HCT116 (cell line): Measurements from ENCODE around the gene HNF4A. TPM values are rescaled to one million over a fixed set of nuclear protein-coding genes. Genes with fewer than 3 reads are reported as not detected.

Experiments used
- ATAC-seq: fragments of 200-7000 bp; cut with Tn5 transposase; 2 replicates; pipeline ENCODE4 v1.9.1; 2020; ENCODE audit warnings: mild to moderate bottlenecking, moderate library complexity
- BruUV-seq: library from RNA; stranded (reverse); fragments of 400-500 nt; replicated peaks from 2 replicates; lab custom pipeline; 2021; lab: Mats Ljungman, UMichigan
- CTCF ChIA-PET: fragments of 300-600 bp; sonication (Branson Sonifier 250); formaldehyde crosslinking; loops from one replicate; lab custom pipeline; 2021; ENCODE audit warnings: antibody characterized with exemption; lab: Charles Lee
- POLR2A ChIA-PET: fragments of 300-600, 350-600 bp; sonication (Branson Sonifier 250); formaldehyde crosslinking; loops from one replicate; lab custom pipeline; 2021; ENCODE audit warnings: antibody characterized with exemption; lab: Charles Lee
- RAD21 ChIA-PET, 2 experiments: fragments of 300-600 bp; sonication (Branson Sonifier 250); formaldehyde crosslinking; loops; one replicate each; lab custom pipeline; 2023; ENCODE audit warnings: low total read pairs in 2 of 2; ENCODE audit not compliant: uncharacterized antibody in 2 of 2, unreplicated experiment in 2 of 2, low non-redundant PET in 1 of 2; lab: Charles Lee
- DNase-seq: peaks from one replicate; pipeline ENCODE4 v3.0.0-alpha.2; 2010; ENCODE audit warnings: low read depth, low spot score
- H2AFZ ChIP-seq: fragments of 200-600 bp; shearing (Covaris generic), sonication (generic); 2 replicates; pipeline ENCODE4 v1.6.1; 2017; ENCODE audit warnings: low read depth, mixed run types, mixed read lengths, antibody characterized with exemption, low read length; ENCODE audit not compliant: poor library complexity, severe bottlenecking
- H3K27ac ChIP-seq: 2 replicates; pipeline ENCODE4 v1.5.1; 2012; ENCODE audit warnings: low read depth, low read length
- H3K27me3 ChIP-seq: fragments of 200-600 bp; sonication (generic); 2 replicates; pipeline ENCODE4 v1.6.1; 2016; ENCODE audit warnings: mixed run types, low read length, mixed read lengths; ENCODE audit not compliant: insufficient read depth
- H3K36me3 ChIP-seq, 2 experiments: fragments of 200-500 bp in 1 of 2; fragments of 200-600 bp in 1 of 2; sonication (Bioruptor generic) in 1 of 2; sonication (generic) in 1 of 2; 2 replicates each; pipeline versions ENCODE4 v1.5.1 to v1.6.1; 2014 to 2016; ENCODE audit warnings: low read length in 2 of 2, inconsistent platforms in 1 of 2, mixed read lengths in 1 of 2, mixed run types in 1 of 2; ENCODE audit not compliant: insufficient read depth in 2 of 2, control insufficient read depth in 1 of 2
- H3K4me1 ChIP-seq, 2 experiments: fragments of 200-600 bp in 1 of 2; sonication (generic) in 1 of 2; 2 replicates each; pipeline versions ENCODE4 v1.5.1 to v1.6.1; 2012 to 2017; ENCODE audit warnings: low read length in 2 of 2, inconsistent platforms in 1 of 2, mild to moderate bottlenecking in 1 of 2, mixed read lengths in 1 of 2, mixed run types in 1 of 2, moderate library complexity in 1 of 2; ENCODE audit not compliant: insufficient read depth in 2 of 2, control insufficient read depth in 1 of 2
- H3K4me2 ChIP-seq: fragments of 200-600 bp; sonication (generic); 2 replicates; pipeline ENCODE4 v1.6.1; 2017; ENCODE audit warnings: mixed run types, low read length, mixed read lengths
- H3K4me3 ChIP-seq, 2 experiments: fragments of 200-600 bp in 1 of 2; sonication (generic) in 1 of 2; replicated peaks in 1 of 2; 2 replicates each; pipeline ENCODE4 v1.5.1; 2011 to 2016; ENCODE audit warnings: low read length in 2 of 2, control low read depth in 1 of 2, low read depth in 1 of 2, mild to moderate bottlenecking in 1 of 2, mixed read lengths in 1 of 2, mixed run types in 1 of 2
- H3K79me2 ChIP-seq: fragments of 200-600 bp; sonication (generic); 2 replicates; pipeline ENCODE4 v1.6.1; 2017; ENCODE audit warnings: mild to moderate bottlenecking, mixed run types, low read length, moderate library complexity, mixed read lengths; ENCODE audit not compliant: insufficient read depth
- H3K9ac ChIP-seq: fragments of 200-600 bp; sonication (generic); 2 replicates; pipeline ENCODE4 v1.6.1; 2016; ENCODE audit warnings: low read length, mixed read lengths
- H3K9me2 ChIP-seq: fragments of 200-600 bp; sonication (generic), shearing (Covaris generic); 2 replicates; pipeline ENCODE4 v1.6.1; 2017; ENCODE audit warnings: mixed run types, mild to moderate bottlenecking, moderate library complexity; ENCODE audit not compliant: insufficient read depth
- H3K9me3 ChIP-seq, 2 experiments: fragments of 200-500 bp in 1 of 2; fragments of 200-600 bp in 1 of 2; sonication (Bioruptor generic) in 1 of 2; sonication (generic) in 1 of 2; 2 replicates each; pipeline ENCODE4 v1.6.1; 2014 to 2017; ENCODE audit warnings: low read length in 2 of 2, mixed read lengths in 2 of 2, inconsistent platforms in 1 of 2, low read depth in 1 of 2, mild to moderate bottlenecking in 1 of 2, mixed run types in 1 of 2, moderate library complexity in 1 of 2; ENCODE audit not compliant: control insufficient read depth in 1 of 2, insufficient read depth in 1 of 2
- H4K20me1 ChIP-seq: fragments of 200-600 bp; sonication (generic), shearing (Covaris generic); 2 replicates; pipeline ENCODE4 v1.6.1; 2017; ENCODE audit warnings: mixed run types, mild to moderate bottlenecking, moderate library complexity; ENCODE audit not compliant: insufficient read depth
- ATF3 ChIP-seq: IDR thresholded peaks from 2 replicates; pipeline ENCODE4 v1.6.1; 2012
- CBX3 ChIP-seq: IDR thresholded peaks from 2 replicates; pipeline ENCODE4 v1.6.1; 2012; ENCODE audit warnings: low read depth
- EGR1 ChIP-seq: IDR thresholded peaks from 2 replicates; pipeline ENCODE4 v1.6.1; 2012; ENCODE audit warnings: low read depth
- ELF1 ChIP-seq: IDR thresholded peaks from 2 replicates; pipeline ENCODE4 v1.6.1; 2012; ENCODE audit warnings: low read depth, borderline replicate concordance
- EZH2 ChIP-seq: fragments of 200-600 bp; sonication (generic); IDR thresholded peaks from 2 replicates; pipeline ENCODE4 v1.6.1; 2017; ENCODE audit warnings: antibody characterized with exemption, mixed run types
- EZH2phosphoT487 ChIP-seq: fragments of 200-600 bp; IDR thresholded peaks from 2 replicates; pipeline ENCODE4 v1.6.1; 2018; ENCODE audit warnings: antibody characterized with exemption, borderline replicate concordance
- FOSL1 ChIP-seq: IDR thresholded peaks from 2 replicates; pipeline ENCODE4 v1.6.1; 2012; ENCODE audit warnings: low read depth
- JUND ChIP-seq: IDR thresholded peaks from 2 replicates; pipeline ENCODE4 v1.6.1; 2012
- REST ChIP-seq: IDR thresholded peaks from 2 replicates; pipeline ENCODE4 v1.6.1; 2012; ENCODE audit warnings: low read depth
- TCF7L2 ChIP-seq: IDR thresholded peaks from 2 replicates; pipeline ENCODE4 v1.7.0; 2011; ENCODE audit warnings: borderline replicate concordance, inconsistent platforms; ENCODE audit not compliant: insufficient read depth, insufficient read length; ENCODE audit errors: extremely low read depth
- YY1 ChIP-seq: IDR thresholded peaks from 2 replicates; pipeline ENCODE4 v1.6.1; 2011; ENCODE audit warnings: low read length, low read depth, moderate library complexity, mild to moderate bottlenecking; ENCODE audit not compliant: insufficient replicate concordance; ENCODE audit errors: extremely low read depth
- ZNF274 ChIP-seq: fragments of 200-500 bp; sonication (Bioruptor generic); IDR thresholded peaks from 2 replicates; pipeline ENCODE4 v1.6.1; 2014; ENCODE audit warnings: mild to moderate bottlenecking, low read depth, low read length, inconsistent platforms
- intact Hi-C: fragments of 100-400 bp; cut with micrococcal nuclease; formaldehyde crosslinking; loops from 2 replicates; pipeline ENCODE4 v1.10.0; 2022
- total RNA-seq: library from RNA; stranded (reverse); gene quantifications from one replicate; pipeline ENCODE4 v1.2.1, GENCODE V29; 2021; ENCODE audit not compliant: unreplicated experiment

Gene HNF4A
- total RNA-seq, 1 experiment from 2014 or later = 7.4 TPM

GRCh38 chr20:44419131-44419844 is 63.8 kb downstream of the HNF4A start:
- ChIA-PET POLR2A (interaction anchor here (0.7 kb wide), 1 partner anchor 12 kb away, joined by 4 read pairs; no protein-coding TSS in a partner anchor), CTCF (interaction anchor here (1.6 kb wide), 1 partner anchor 30 kb away, joined by 3 read pairs; no protein-coding TSS in a partner anchor), RAD21 (no interaction called here)
- Histone ChIP-seq H2AFZ (no peak overlapping the region), H3K27me3 (no peaks in the 10 kb centered on the region), H3K9me3 (no peaks in the 10 kb centered on the region), H4K20me1 (no peaks in the 10 kb centered on the region), H3K4me1 (peaks cover 0 to 6% of the 10 kb centered on the region in 2 experiments; a peak in 2 of 4 replicates), H3K79me2 (no peaks in the 10 kb centered on the region), H3K4me2 (no peak overlapping the region), H3K9ac (no peak overlapping the region), H3K4me3 (no peak overlapping the region), H3K27ac (no peak overlapping the region), H3K36me3 (no peaks in the 10 kb centered on the region), H3K9me2 (no peaks in the 10 kb centered on the region)
- no peak for TF ChIP-seq JUND
- no peak for TF ChIP-seq YY1
- TF ChIP-seq FOSL1 = no peak
- no peak for TF ChIP-seq ELF1
- no peak for TF ChIP-seq EZH2
- no TSS peak for BruUV-seq
- intact Hi-C loops = no loop called here
- no peak for ATAC-seq
- no peak for DNase-seq

GRCh38 chr20:44420497-44420896 is 65.0 kb downstream of the HNF4A start:
- TF ChIP-seq ZNF274 = no peak
- no peak for TF ChIP-seq EZH2phosphoT487
- TF ChIP-seq CBX3 = no peak
- TF ChIP-seq EZH2 = no peak
- no peak for TF ChIP-seq REST
- TF ChIP-seq ELF1 = no peak
- TF ChIP-seq TCF7L2 = no peak
- no peak for TF ChIP-seq ATF3
- TF ChIP-seq EGR1 = no peak
- TF ChIP-seq, all 23 proteins: peak for 0
- ChIA-PET RAD21 (no interaction called here), POLR2A (no interaction called here), CTCF (no interaction called here)
- Histone ChIP-seq H4K20me1 (no peaks in the 10 kb centered on the region), H2AFZ (no peak overlapping the region), H3K27ac (no peak overlapping the region), H3K27me3 (no peaks in the 10 kb centered on the region), H3K4me2 (no peak overlapping the region), H3K9me2 (no peaks in the 10 kb centered on the region), H3K79me2 (no peaks in the 10 kb centered on the region), H3K4me3 (no peak overlapping the region), H3K9me3 (no peaks in the 10 kb centered on the region), H3K9ac (no peak overlapping the region), H3K36me3 (no peaks in the 10 kb centered on the region), H3K4me1 (peaks cover 0 to 6% of the 10 kb centered on the region in 2 experiments; a peak in 2 of 4 replicates)
- intact Hi-C loops = no loop called here
- no TSS peak for BruUV-seq
- ATAC-seq (no peak), DNase-seq (no peak)
